AG10803 (cell line): ENCODE results near the gene MAP7D3.
"Not testable (repeated sequence)": the region's sequence is repeated elsewhere in the genome, so short reads cannot be mapped to it uniquely, and the experiment has no call there.

ENCODE experiments used
- DNase-seq: peaks from one replicate; pipeline ENCODE4 v3.0.0; 2010; ENCODE audit warnings: low read depth
- H3K4me3 ChIP-seq: 2 replicates; pipeline ENCODE4 v1.5.1; 2011; ENCODE audit warnings: mild to moderate bottlenecking, low read length, control low read depth
- TF ChIP-seq, protein P1 (sequence below): conservative IDR thresholded peaks from 2 replicates; pipeline ENCODE4 v1.5.1; 2011; ENCODE audit warnings: mild to moderate bottlenecking, low read length, control low read depth, inconsistent platforms

The MAP7D3 gene

DNA sequence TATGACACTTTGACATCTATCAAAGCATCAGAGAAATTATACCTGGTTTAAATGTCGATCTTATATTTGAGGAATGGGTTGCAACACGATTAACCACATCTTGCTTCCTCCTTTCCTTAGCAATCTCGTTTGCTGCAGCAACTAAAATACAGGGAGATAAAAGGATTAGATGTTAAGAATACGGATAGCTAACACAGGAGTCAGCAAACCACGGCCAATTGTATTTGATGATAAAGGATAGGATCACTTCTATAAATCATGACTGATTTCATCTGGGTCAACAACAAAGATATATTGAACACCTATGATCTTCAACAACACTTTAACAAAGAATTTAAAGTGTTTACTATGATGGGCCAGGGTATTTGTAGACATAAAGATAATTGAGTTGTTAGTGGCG, 5.0 kb downstream of the MAP7D3 start:
- TF ChIP-seq, protein P1, sequence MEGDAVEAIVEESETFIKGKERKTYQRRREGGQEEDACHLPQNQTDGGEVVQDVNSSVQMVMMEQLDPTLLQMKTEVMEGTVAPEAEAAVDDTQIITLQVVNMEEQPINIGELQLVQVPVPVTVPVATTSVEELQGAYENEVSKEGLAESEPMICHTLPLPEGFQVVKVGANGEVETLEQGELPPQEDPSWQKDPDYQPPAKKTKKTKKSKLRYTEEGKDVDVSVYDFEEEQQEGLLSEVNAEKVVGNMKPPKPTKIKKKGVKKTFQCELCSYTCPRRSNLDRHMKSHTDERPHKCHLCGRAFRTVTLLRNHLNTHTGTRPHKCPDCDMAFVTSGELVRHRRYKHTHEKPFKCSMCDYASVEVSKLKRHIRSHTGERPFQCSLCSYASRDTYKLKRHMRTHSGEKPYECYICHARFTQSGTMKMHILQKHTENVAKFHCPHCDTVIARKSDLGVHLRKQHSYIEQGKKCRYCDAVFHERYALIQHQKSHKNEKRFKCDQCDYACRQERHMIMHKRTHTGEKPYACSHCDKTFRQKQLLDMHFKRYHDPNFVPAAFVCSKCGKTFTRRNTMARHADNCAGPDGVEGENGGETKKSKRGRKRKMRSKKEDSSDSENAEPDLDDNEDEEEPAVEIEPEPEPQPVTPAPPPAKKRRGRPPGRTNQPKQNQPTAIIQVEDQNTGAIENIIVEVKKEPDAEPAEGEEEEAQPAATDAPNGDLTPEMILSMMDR, result no peak

DNA sequence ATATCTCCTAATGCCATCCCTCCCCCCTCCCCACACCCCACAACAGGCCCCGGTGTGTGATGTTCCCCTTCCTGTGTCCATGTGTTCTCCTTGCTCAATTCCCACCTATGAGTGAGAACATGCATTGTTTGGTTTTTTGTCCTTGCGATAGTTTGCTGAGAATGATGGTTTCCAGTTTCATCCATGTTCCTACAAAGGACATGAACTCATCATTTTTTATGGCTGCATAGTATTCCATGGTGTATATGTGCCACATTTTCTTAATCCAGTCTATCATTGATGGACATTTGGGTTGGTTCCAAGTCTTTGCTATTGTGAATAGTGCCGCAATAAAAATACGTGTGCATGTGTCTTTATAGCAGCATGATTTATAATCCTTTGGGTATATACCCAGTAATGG, 13.4 kb downstream of the MAP7D3 start:
- not testable (repeated sequence) for H3K4me3 ChIP-seq, DNase-seq

More for the DNA sequence above, 5.0 kb downstream of the MAP7D3 start:
- H3K4me3 ChIP-seq, result no peak overlapping the region
- no peak for DNase-seq

DNA sequence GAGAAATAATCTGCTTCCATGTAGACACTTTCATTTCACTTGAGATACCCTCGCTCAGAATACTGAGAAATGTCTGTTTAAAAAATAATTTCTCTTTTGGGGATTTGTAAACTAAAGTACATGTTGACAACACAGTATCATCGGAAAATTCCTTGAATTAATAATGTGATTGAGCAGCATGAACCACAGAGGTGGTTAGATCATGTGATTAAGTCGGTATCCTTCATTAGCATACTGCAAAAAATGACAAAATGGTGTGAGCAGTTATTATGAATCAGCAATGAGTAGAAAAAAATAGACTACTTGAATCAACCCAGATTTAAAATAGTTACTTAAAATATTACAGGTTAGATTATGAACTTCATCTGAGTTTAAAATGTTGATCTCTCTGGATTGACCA, 14.1 kb downstream of the MAP7D3 start:
- no peak overlapping the region for H3K4me3 ChIP-seq
- TF ChIP-seq, protein P1, result no peak
- DNase-seq, result no peak

DNA sequence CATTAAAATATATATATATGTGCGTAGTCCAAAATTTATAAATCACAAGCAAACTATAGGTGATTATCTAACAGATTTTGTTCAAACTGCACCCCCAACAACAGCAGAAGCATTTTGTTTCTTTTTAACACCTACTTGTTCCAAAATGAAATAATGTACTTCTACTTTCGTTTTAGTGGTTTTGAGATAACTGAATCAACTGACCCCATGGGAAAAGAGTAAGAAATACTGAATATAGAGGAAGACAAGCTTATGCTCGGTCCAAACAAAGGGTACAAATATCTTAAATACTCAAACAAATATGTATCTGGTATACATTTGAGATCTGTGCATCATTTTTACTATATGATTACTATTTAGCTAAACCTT, 22.4 kb downstream of the MAP7D3 start:
- DNase-seq, result no peak
- TF ChIP-seq, protein P1, result no peak
- no peak overlapping the region for H3K4me3 ChIP-seq

DNA sequence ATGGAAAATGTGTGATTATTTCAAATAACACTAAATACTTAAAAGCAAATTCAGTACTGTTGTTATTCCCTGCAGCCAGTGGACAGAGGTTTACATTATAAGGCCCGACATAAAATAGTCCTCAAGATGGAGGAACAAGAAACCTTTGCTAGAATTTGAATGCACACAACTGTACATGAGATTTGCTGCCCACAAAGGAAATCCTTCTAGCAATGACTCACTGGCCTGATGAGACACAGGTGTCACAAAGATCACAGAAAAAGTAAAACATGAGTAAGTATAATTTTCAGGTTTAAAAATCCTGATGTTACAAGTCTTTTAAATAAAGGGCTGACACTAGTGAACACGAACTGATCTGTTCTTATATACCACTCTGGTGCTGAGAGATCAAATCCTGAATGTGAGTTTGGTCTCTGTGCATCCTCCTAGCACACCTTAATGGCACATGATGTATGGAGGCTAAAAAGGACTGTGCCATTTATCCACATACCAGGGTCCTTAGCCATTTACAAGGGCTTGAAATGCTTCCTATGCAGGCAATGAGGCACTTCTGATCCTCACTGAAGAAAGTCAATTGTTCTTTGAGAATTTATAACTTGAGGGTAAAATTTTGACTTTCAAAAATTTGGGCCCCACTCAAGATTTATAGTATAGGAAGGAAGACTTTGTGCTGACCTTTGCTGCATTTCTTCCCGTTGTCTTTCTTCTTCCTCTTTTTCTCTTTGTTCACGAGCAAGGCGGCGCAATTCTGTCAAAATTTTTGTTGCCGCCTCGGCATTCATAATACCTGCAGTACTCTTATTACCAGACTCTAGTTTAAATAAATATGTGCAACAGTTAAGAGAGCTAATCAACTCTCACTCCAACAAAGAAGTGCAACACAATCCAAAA, 23.0 kb downstream of the MAP7D3 start:
- no peak for DNase-seq
- H3K4me3 ChIP-seq, result no peak overlapping the region
- TF ChIP-seq, protein P1, result no peak

DNA sequence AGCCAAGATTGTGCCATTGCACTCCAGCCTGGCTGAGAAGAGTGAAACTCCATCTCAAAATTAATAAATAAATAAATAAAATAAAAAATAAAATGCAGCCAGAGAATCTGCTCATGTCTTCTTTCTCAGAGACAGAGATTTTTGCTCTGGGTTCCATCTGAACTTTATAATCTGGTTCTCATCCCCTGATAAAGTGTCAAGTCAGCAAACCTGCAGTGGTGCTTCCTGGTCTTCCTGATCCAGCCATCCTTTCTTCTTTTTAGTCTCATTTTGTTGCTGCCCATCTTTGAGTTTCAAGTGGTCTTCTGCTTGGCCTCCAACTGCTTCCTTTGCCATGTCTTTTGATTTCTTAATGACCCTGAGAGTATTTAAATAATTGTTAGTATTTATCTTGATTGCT, 24.1 kb downstream of the MAP7D3 start:
- no peak overlapping the region for H3K4me3 ChIP-seq
- TF ChIP-seq, protein P1, result no peak

DNA sequence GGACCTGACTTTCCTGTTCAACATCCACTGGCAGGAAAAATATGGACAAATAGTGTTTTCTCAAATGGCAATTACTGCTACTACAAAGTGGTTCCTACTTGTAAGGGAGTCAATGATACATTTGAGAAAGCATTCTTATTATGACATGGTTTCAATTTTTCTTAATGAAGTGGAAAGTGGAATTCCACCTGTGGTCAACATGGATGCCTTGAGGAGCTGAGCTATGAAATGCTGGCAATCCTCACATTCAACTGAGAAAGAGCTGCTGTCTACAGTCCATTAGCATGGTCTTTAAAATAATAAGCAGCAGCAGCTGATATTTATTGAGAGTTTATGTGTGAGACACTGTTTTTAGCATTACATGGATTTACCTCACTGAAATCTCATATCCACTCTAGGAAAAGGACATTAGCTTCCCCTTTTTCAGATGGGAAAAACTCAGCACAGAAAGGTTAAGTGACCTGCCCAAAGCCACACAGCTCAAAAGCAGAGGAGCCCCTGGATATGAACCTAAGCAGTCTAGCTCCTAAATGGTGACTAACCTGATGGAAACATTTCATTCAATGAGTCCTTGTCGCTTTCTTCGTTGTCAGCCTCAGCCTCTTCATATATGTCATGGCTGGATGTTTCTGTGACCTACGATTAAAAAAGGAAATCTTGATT, 29.2 kb downstream of the MAP7D3 start:
- TF ChIP-seq, protein P1, result no peak
- peak; percentile 49 for DNase-seq
- no peak overlapping the region for H3K4me3 ChIP-seq

More for the DNA sequence above, 24.1 kb downstream of the MAP7D3 start:
- DNase-seq, result no peak
